Urothelium cell line (cell line): ENCODE measurements around the gene NEDD8.
"Not testable (repeated sequence)": the region's sequence is repeated elsewhere in the genome, so short reads cannot be mapped to it uniquely, and the experiment has no call there.

Experiments
- DNase-seq: peaks from one replicate; pipeline ENCODE4 v3.0.0; 2011; ENCODE audit warnings: low spot score, mixed read lengths
- FAIRE-seq: peaks from 2 replicates; lab custom pipeline; 2011; peaks lifted over from hg19 to GRCh38; lab: Jason Lieb, UNC

NEDD8 gene

GRCh38 chr14:24231263-24232120, 675 bp downstream of the NEDD8 start:
- DNase-seq (no peak), FAIRE-seq (no peak)

GRCh38 chr14:24228902-24229301, 3.3 kb downstream of the NEDD8 start:
- no peak for FAIRE-seq
- no peak for DNase-seq

DNA sequence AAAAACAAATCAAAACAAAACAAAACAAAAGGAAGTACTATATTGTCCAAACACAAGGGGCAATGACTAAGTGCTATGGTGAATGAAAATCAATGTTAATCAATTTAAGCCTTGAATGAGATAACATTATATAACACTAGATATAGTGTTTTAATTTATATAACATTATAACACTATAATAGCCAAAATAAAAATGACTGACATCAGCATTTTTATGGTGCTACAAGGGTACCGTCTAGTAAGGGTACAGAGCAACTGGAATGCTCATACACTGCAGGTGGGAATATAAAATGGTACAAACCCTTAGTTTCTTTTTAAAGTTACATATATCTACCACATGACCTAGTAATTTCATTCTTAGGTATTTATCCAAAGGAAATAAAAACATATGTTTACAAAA, 5.7 kb downstream of the NEDD8 start:
- DNase-seq (no peak), FAIRE-seq (no peak)

DNA sequence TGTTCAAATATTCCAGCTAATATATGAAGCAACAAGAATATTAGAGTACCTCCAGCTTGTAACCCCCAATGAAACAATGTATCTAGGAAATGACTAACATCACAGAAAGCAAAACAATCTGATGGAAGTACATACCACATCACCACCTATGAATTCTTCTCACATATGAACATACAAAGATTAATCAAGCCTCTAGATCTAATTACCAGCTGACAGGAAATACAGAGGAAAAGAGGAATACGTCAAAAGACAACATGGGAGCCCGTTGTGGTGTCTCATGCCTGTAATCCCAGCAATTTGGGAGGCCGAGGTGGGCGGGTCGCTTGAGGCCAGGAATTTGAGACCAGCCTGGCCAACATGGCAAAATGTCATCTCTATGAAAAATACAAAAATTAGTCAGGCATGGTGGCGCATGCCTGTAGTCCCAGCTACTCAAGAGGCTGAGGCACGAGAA, 7.5 kb downstream of the NEDD8 start:
- no peak for FAIRE-seq
- DNase-seq: no peak

- not testable (repeated sequence) for FAIRE-seq, DNase-seq
These were observed 9.2 kb downstream of the NEDD8 start for GRCh38 chr14:24222987-24223386.

DNA sequence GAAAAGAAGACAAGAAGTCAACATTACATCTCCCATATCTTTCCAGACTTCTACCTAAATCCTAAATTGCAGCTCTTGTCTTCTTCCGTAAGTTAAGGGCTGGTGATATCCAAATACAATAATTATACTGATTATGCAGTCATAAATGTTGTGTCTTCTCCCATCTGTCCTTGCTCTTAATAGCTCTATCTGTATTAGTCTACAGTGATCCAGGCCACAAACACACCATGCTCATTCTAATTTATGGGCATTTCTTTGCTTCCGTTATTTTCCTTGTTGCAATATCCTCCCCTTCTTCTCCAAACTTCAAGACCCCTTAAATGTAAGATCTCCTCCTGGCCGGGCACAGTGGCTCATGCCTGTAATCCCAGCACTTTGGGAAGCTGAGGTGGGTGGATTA, 12.6 kb downstream of the NEDD8 start:
- FAIRE-seq (no peak), DNase-seq (no peak)

GRCh38 chr14:24219080-24219479, 13.1 kb downstream of the NEDD8 start:
- FAIRE-seq (no peak), DNase-seq (no peak)

DNA sequence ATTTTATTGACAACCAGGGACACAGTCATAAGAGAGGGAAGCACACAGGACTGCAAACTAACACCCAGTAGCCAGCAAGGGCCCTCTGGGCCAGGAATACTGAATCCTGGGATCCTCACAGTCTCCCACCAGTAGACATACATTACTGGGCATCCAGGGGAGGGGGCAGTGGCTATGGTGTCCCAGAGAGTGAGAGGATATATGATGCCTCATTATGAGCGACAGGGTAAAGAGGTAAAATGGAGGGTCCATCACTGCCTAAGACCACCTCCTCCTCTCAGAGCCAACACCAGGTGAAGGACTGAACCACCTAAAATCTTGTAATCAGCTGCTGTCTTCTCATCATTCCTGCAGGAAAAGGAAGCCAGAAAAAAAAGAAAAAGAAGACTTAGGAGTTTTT, 15.3 kb downstream of the NEDD8 start:
- not testable (repeated sequence) for DNase-seq, FAIRE-seq

DNA sequence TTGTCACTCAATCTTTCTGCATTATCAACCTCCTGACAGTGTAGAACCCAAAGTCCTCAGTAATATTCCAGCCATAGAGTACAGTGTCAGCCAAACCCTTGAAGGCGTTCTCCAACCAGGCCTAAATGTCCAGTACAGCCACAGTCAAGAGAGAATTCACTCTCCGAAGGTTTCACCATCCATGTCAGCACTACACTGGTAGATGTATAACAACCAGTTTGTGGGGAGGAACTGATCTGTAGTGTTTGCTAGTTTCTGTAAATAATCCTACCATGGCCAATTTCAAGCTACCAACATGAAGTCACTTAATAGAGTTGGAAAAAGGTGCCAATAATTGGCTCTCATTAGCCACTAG, 15.8 kb downstream of the NEDD8 start:
- no peak for FAIRE-seq
- DNase-seq: no peak

DNA sequence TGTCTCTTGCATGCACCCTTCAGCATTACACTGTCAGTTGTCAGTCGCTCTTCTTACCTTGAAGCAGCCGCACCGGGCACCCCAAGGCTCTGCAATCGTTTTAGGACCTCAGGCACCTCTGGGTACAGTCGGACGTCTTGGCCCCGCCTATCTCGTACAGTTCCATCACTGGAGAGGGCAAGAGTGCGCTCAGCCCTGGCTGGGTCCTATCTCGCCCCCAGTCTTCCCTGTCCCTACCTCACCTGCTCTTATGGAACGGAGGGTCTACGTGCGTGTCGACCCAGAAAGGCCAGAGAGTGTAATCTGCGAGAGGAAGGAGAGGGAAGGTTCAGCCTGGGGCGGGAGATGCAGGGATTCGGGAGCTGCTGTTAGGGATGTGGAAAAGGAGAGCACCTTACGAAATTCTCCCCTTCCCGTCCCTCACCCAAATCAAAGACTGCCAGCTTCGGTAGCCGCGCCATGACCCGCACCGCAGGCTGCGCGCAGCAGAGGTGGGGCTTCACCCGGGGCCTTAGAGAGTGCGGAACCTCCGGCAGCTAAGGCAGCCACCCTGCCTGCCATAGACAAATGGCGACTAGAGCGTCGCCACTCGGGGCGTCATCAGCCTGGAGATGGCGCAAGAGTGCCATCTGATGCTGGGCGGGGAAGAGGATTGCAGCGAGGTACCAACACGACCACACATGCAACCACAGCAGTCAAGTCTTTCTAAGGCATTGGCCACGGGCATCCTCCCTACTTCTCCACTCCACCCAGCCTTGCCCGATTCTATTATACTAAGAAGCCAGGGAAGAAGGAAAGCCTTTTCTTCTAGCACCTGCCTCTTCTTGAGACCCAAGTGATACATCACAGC, 16.4 kb downstream of the NEDD8 start, which contains the start of gene MDP1:
MDP1 (minus strand) TSS at position 572 of the 850 bp plus-strand sequence; CDS start at position 461, 111 bp downstream.
- FAIRE-seq (peak; percentile 52), DNase-seq (peak; percentile 92)

- no peak for FAIRE-seq
These were observed 18.1 kb downstream of the NEDD8 start for GRCh38 chr14:24213866-24214662.

DNA sequence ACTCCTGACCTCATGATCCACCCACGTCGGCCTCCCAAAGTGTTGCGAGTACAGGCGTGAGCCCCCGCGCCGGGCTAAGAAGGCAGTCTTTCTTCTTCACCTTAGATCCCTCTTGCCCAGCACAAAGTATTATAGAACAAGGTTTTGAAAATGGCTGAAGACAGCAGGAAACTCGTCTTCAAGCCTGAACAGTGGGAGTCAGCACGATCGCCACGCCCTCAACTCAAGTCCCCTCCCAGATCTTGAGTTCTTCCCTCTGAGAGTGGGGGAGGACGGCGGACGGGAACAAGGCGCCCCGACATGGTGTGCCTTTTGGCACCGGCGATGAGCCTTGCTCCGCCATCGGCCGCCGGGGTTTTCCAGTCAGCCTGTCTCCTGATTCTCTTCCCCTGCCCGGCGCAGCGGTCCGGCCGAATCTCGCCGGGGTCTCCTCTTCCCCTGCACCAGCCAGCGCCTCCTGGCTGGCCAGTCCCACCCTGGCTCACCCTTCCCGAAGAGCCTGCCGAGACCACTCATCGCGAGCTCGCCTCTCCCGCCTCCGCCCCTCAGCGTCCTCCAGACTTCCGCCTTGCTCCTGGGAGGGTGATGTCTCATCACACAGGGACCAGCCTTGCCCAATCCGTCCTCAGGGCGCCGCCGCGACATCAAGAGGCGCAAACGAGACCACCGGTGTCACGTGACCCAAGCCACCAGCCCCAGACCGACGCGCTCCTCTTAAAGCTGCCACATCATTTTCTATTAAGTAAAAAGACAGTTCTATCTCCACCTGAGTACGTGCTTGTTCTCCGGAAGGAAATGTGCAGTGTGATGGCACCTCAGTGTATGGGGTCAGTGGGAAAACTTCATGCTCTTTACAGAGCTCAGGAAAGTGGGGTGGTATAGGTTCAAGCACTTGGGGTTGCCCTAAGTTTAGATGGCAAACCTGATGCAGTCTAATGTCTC, 19.0 kb downstream of the NEDD8 start, which contains the start of gene CHMP4A:
CHMP4A (minus strand) TSS at position 565 of the 942 bp plus-strand sequence; CDS start at position 516, 49 bp downstream.
- FAIRE-seq: peak; percentile 92

More at GRCh38 chr14:24213866-24214662, 18.1 kb downstream of the NEDD8 start:
- DNase-seq: no peak

GRCh38 chr14:24211311-24211710, 20.9 kb downstream of the NEDD8 start:
- no peak for DNase-seq
- FAIRE-seq: no peak

More for the DNA sequence above, 19.0 kb downstream of the NEDD8 start, which contains the start of gene CHMP4A:
- peak; percentile 97 for DNase-seq

- no peak for FAIRE-seq
These were observed 24.5 kb downstream of the NEDD8 start for GRCh38 chr14:24207625-24208024.

DNA sequence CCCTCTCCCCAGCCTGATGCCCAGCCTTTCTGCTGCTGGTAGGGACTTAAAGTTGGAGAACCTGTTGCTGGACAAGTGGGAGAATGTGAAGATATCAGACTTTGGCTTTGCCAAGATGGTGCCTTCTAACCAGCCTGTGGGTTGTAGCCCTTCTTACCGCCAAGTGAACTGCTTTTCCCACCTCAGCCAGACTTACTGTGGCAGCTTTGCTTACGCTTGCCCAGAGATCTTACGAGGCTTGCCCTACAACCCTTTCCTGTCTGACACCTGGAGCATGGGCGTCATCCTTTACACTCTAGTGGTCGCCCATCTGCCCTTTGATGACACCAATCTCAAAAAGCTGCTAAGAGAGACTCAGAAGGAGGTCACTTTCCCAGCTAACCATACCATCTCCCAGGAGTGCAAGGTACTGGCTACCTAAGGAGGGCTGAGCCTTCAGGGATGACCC, 25.0 kb downstream of the NEDD8 start:
- DNase-seq (no peak), FAIRE-seq (no peak)

More at GRCh38 chr14:24207625-24208024, 24.5 kb downstream of the NEDD8 start:
- no peak for DNase-seq

GRCh38 chr14:24206260-24207103, 25.7 kb downstream of the NEDD8 start:
- FAIRE-seq: no peak
- DNase-seq: no peak

- FAIRE-seq: no peak
These were observed 27.7 kb downstream of the NEDD8 start for GRCh38 chr14:24204163-24205146.

More at GRCh38 chr14:24204163-24205146, 27.7 kb downstream of the NEDD8 start:
- DNase-seq: no peak
